Stimulated activated CD8-positive, alpha-beta memory T cell treated with anti-CD3 and anti-CD28 coated beads, Interleukin-15, amount 100 ng/mL, for 48 hours (primary cell): Measurements from ENCODE around the gene RMND5A.
"Not testable (repeated sequence)": the region's sequence is repeated elsewhere in the genome, so short reads cannot be mapped to it uniquely, and the experiment has no call there.

Experiments
- DNase-seq, 2 donors: peaks; one replicate each; pipeline ENCODE4 v3.0.0-alpha.2; 2020; ENCODE audit warnings: low read depth in 2 of 2

Gene RMND5A

DNA sequence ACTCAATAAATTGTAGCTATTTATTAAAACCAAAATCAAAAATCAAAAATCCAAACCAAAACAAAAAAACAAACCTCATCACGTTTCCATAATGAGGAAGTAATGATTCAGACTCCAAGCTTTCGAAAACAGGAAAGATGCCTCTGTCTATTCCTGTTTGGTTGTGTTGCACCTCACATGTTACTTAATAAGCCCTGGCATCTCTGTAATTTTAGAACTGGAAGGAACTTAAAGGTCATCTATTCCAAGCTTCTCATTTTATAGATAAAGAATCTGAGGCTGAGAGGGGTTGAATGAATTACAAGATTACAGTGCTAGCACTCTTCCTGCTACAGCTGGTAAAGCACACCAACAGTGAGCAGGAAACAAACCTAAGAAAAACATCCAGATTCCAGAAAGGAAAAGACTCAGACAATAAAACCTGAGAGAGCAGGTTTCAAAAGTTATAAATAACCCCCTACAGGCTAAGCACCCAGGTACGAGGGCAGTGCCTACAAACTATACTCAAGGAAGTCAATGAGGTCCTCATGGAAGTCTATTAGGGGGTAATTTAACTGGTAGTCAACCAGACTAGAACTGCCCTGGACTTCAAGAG, 5.4 kb upstream of the RMND5A start:
- DNase-seq = not testable (repeated sequence)

DNA sequence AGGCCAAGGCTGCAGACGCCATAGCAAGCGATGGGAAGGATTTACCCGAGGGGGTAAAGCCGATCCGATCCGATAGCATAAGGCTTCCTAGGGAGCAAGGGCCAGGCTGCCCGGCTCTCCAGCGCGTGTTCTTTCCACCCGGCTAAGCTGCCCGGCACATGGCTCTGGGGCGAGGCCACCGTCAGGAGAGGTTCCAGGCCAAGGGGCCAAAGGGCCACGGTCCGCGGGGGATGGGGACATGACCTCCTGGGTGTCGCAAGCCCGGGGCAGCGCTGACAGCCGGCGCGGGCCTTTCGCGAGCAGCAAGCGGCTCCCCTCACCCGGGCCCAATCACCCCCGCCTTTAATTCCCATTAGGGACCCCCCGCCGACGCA, 841 bp upstream of the RMND5A start:
- not testable (repeated sequence) for DNase-seq

DNA sequence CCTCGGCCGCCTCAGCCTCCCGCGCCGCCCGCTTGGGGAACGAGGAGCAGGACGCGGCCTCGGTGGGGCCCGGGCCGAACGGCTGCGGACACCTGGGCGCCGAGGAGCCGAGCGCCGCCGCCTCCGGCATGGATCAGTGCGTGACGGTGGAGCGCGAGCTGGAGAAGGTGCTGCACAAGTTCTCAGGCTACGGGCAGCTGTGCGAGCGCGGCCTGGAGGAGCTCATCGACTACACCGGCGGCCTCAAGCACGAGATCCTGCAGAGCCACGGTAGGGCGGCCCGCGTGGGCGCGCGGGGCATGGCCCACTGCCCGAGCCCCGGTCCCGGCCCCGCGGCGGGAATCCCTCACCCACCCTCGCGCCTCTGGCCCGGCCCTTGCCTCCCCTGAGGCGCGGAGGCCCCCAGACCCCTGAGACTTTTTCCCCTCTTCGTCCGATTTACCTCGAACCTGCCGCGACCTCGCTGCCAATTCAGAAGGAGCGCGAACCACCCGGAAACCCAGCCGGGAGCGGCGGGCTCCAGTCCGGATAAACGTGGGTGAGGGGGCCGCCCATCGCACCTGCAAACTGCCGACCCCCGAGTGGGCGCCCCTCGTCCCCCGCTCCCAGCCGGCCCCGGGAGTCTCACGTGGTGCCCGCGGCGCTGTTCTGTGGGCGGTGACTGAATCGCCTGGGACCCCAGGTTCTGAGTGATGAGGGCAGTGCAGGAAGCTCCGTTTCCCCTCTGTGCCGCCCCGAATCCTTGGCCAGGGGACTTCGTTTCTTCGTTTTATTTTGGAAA, 639 bp downstream of the RMND5A start:
- peak; percentile 34 to 40 for DNase-seq

DNA sequence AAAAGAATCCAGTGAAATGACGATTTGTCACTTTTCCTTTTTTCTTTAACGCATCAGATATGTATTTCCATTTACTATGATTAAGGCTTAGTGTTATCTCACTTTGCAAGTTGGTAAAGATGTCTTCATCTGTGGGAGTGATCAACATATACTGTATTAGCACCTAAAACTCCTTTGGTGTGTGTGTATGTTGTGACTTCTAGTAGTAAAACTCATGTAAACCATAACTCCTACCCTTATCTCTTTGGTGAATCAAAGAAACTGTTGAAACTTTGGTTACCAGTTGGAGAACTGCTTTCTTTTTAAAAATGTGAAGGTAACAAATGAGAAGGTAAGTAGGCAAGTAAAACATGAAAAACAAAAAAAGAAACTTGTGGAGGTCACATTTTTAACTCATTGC, 5.6 kb downstream of the RMND5A start:
- not testable (repeated sequence) for DNase-seq

DNA sequence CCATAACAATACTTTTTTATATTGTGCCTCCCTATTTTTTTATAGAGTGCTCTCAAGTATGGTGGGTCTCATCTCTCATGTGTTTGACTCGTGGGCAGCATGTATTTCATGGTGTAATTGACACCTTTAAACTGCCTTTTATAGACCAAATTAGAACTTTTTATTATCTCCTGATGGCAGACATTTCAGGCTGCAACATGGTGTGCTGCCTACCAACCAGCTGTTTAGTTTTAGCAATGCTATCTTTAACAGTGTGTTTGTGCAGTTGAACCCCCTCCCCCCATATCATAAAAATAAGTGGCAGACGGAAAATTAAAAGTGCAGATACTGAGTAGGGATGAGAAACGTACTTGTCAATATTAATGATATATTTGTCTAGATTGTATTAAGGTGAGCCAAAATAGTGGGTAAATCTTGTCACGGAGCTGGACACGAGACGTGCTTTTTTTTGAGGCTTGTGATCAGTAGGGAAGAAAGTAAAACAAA, 12.0 kb downstream of the RMND5A start:
- DNase-seq = not testable (repeated sequence)

DNA sequence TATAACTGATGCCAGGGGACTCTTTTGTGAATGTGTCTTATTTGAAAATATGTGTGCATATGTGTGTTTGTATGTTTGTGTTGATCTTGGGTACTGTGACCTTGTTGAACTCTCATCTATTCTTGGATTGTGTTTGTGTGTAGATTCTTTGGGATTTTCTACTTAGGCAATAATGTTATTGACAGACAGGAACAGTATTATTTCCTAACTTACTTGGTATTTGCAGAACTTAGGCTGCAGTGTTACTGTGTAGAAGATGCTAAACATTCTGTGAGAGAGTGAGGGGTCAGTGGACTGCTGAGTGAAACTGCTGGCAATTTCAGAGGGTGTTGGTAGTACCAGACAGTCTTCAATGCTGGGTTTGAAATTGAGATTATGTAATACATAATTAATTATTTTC, 12.7 kb downstream of the RMND5A start:
- not testable (repeated sequence) for DNase-seq

DNA sequence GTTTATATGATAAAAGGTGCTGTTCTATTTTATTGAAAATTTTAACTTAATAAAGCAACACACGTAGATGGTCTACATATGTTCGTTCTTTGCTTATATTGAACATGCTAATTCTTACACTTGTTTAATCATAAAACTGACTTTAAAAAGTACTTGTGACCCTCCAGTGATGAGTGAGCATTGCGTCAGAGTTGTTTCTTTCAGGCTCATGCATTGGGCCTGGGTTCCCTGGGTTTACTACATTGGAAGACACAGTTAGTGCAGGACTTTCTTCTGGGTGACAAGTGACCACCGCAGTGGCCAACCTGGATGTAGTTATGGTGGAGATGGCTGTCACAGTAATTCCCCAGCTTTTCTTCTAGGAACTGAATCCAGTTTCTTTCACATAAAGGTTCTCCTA, 13.4 kb downstream of the RMND5A start:
- not testable (repeated sequence) for DNase-seq

DNA sequence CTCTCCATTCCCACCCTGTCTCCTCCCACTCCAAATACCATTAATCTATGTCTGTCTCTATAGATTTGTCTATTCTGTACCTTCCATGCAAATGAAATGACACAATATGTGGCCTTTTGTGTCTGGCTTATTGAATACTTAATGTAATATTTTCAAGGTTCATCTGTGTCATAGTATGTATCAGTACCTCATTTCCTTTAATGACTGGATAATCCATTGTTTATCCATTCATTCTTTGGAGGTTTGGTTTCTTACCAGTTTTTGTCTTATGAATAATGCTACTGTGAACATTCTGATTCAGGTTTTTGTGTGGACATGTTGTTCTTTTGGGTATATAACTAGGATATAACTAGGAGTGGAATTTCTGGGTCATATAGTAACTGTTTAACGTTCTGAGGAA, 14.8 kb downstream of the RMND5A start:
- not testable (repeated sequence) for DNase-seq

DNA sequence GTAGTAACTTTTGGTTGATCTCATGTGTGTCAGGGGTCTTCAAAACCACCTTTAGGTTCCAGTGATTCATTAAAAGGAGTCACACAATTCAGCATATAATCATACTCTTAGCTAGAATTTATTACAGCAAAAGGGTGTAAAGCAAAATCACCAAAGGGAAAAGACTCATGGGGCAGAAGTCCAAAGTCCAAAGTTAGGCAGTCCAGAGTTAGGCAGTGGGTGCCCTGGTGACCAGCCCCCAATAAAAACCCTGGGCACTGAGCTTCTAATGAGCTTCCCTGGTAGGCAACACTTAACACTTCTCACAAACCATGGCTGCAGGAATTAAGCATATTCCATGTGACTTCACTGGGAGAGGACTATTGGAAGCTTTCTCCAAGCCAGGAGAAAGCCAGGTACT, 19.4 kb downstream of the RMND5A start:
- DNase-seq = not testable (repeated sequence)

DNA sequence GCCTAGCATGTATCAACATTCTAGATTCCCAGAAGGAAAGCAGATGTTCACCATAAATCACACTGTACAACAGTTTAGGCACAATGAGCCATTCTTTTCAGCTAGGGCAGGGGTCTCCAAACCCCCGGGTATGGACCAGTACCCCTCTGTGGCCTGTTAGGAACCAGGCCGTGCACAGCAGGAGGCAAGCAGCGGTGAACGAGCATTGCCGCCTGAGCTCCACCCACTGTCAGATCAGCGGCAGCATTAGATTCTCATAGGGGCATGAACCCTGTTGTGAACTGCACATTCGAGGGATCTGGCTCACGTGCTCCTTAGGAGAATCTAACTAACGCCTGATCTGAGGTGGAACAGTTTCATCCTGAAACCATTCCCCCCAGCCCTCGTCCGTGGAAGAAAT, 19.8 kb downstream of the RMND5A start:
- DNase-seq = not testable (repeated sequence)

DNA sequence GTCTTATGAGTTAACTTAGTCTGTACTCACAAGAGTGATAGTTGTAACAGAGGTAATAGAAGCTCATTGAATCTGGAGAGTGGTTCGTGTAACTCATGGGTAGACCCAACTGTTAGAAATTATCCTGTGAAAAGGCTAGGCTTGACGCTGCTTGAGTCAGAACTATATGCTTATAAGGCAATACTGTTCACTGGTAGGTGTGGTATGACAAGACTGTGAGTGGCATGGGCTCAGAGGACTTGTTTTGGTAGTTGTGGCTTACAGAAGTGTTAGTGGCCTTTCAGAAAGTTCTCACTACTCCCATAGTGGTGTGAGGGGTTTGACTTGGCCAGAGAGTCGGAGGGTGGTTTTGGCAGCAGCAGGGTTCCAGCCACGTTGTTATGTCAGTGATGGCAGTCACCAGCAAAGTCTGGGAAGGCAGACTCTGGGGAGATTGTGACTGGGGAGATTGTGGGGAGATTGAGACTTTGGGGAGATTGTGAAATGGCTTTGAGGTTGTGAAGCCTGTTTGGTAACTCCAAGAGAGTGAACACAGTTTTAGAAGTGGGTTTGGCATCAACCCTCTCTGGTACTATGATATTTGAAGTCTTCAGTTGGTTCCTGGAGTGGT, 21.9 kb downstream of the RMND5A start:
- DNase-seq = not testable (repeated sequence)

DNA sequence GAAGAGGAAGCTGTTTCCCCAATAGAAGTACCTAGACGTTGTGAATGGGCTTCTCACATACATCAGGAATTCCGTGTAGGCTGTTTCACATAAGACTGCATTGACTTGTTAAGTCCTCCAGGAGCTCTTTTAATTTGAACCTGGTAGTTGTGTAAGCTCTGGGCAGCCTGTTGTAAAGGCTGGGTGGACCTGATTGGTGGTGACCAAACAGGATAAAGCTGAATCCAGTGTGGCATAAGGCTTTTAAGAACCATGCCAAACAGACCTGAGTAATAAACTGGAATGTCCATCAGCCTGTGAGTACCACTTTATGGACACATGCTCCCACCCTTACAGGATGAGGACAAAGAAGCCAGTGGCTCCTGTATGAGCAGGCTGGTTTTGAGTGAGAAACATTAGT, 24.1 kb downstream of the RMND5A start:
- DNase-seq = no peak

DNA sequence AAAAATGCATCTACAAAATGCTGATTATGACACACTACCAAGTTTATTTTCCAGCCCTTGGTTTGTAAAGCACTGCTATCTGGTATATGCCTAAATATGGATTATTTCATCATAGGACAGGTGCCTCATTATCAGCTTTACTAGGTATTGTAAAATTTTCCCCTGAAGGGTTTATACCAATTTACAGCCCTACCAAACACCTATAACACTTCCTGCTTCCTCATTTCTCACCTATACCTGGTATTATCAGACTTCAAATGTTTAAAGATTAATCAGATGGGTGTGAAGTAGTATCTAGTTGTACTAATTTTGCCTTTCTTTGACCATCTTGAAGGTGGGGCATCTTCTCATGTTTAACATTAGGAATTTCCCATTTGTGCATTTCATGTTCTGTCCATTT, 26.8 kb downstream of the RMND5A start:
- DNase-seq = no peak

DNA sequence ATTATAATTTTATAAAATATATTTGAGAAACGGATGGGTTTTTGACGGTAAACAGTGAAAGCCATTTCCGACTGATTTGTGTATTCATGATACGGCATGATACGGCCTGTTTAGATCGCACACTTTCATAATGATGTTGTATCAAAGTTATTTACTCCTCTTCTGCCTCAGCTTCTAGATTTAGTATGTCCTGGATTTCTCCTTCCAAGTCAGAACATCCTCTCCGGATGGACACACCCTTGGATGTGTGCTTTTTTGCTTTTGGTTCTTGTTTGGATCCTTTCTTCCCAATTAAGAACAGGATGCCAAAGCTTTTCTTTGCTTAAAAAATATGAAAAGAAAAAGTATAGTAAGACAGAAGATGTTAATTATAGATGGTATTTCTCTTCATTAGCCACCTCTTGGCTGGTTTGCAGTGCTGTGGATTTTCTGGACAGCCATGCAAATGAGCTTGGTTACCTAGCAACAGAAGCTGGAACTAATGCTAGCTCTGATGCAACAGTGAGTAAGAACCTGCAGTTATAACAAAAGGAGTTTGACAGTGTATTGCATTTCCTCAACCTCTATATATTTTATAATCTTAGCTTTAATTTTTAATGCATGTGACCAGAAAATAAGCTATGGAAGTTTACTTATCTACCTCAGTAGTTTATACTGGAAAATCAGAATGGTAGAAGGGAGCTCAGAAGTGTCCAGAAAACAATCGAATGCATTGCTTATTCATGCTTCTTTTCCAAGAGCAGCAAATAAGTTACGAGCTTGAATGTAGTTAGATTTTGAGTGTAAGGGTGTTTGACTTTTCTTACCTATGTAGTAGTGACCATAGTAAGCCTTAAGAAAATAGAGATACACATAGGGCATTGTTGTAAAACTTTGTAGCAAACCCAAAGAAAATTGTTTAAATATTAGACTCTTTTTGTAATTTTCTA, 27.9 kb downstream of the RMND5A start:
- DNase-seq = no peak

DNA sequence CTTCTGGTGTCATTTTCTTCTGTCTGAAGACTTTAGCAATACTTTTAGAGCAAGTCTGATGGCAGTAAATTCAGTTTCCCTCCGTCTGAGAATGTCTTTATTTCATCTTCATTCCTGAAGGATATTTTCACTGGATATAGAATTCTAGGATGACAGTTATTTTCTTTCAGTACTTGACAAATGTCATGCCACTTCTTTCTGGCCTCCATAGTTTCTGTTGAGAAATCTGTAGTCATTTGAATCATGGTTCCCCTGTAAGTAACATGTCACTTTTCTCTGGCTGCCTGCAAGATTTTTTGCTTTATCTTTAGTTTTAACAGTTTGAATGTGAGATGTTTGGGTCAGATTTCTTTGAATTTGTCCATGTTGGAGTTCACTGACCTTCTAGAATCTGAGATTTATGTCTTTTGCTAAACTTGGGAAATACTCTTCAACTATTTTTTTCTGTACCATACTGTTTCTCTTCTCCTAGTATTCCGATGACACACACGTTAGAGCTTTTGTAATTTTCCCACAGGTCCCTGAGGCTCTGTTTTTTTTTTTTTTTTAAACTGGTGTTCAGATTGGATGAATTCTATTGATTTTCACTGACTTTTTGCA, 30.2 kb downstream of the RMND5A start:
- DNase-seq = no peak

DNA sequence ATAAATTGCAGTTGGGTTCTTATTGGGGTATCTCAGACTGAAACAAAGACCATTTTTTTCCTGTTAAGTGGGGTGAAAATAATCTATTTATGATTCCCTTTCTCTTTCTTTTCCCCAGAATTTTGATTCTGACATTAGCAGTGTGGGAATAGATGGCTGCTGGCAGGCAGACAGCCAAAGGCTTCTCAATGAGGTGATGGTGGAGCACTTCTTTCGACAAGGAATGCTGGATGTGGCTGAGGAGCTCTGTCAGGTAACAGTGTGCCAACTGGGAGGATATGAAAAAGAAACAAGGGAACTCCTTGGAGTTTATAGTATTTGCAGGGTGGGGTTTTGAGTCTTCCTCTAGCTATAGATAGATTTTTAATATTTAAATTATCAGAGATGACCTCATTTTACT, 31.7 kb downstream of the RMND5A start:
- no peak for DNase-seq

DNA sequence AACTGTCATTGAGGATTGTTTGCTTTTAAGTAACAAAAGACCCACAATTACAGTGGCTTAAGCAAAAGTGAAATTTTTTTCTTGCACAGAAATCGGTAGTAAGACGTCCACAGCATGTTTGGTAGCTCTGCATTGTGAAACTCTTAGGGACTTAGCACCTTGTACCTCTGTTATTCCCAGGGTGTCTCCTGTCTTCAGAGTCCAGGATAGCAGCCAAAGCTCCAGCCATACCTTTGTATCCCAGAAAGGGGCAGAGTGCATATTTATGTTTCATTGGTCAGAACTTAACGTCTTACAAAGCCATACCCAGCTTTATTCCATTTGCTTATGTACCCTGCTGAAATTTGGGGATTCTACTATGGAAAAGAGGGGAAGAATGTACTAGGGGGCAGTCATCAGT, 32.8 kb downstream of the RMND5A start:
- no peak for DNase-seq

DNA sequence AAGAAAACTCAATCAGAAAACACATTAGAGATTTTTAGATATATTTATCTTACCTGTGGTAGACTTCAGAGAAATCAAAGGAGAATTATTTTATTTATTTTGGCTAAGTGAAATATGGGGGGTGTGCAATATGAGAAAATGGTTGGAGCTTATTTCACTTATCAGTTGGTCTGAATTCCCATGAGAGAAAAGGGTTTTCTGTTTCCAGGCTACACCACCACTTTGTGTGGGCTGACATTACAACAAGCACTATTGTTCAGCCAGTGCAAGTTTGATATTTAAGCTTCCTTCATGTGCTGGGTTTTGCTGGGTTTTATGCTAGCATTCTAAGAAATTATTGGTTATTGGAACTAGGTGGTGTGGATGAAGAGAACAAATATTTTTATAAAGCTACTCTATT, 33.5 kb downstream of the RMND5A start:
- DNase-seq = no peak

DNA sequence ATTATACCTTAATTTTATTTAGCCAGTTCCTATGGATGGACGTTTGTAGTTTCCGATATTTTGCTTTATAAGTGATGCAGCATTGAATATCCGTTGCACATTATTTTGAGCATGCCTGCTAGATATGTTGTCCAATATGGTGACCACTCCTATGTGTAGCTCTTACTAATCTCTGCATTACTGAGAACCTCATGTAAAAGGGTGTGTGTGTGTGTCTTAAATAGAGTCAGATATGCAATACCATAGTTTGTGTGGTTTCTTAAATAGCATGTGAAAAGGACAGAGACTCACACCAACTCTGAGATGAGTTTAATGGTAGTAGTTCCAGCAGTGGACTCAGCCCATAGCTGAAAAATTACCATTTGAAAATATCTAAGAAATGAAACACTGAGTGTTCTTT, 38.3 kb downstream of the RMND5A start:
- DNase-seq = no peak

DNA sequence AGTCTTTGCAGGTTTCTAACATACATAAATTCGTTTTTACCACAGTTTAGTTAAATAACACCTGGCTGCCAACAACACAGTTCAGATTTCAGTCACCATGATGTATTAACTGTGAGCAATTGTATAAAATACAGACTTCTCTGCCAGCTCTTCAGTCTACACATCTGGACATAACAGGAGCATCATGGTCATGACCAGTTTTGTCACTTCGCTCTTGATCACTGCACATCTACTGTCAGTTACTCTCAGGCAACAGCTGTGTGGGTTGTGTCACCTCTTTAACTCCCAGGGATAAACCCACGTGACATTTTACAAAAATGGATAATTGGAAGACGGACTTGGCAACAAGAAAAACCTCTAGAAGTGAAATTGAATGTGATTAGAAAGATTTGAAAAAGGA, 40.3 kb downstream of the RMND5A start:
- DNase-seq = no peak

DNA sequence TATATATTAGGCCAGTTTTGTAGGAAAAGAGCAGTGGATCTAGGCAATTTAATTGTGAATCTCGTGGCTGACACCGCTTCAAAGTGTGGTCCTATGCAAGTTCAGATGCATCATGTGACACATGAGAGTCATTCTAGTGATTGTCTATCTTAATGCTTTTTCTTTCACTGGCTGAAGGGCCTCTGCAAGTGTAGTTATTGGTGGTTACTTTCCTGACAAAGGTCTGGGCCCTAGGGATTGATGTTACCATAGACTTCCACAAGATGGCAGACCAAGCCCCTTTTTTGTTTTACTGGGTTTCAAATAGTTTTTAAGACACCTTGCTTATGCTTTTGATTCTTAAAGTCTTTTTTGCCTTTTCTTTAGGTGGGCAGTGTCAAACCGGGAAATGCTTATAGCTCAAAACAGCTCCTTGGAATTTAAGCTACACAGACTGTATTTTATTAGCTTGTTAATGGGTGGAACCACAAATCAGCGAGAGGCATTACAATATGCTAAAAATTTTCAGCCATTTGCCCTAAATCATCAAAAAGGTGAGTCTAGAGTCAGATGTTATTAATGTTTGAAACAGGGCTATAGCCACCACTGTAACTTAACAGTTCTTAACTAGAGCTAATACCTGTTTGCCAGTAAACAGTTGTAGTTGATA, 44.7 kb downstream of the RMND5A start:
- DNase-seq = no peak
